KBM-7 (cell line): ENCODE measurements around the gene THUMPD3.

Experiments used
- DNase-seq: peaks from one replicate; pipeline ENCODE4 v3.0.0-alpha.2; 2015
- in situ Hi-C: fragments of 300-500 bp; cut with MboI; formaldehyde crosslinking; loops from 2 replicates; pipeline ENCODE4 v1.14.3; 2020; ENCODE audit warnings: low sequenced_read_pairs, low pct_unique_long_range_greater_than_20kb, mixed read lengths

THUMPD3 gene

DNA sequence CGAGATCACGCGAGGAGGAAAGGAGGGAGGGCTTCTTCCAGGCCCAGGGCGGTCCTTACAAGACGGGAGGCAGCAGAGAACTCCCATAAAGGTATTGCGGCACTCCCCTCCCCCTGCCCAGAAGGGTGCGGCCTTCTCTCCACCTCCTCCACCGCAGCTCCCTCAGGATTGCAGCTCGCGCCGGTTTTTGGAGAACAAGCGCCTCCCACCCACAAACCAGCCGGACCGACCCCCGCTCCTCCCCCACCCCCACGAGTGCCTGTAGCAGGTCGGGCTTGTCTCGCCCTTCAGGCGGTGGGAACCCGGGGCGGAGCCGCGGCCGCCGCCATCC, 33.4 kb downstream of the THUMPD3 start:
- DNase-seq: peak; percentile 96
- in situ Hi-C loops: no loop called here

GRCh38 chr3:9396632-9397331, 33.9 kb downstream of the THUMPD3 start:
- in situ Hi-C loops: no loop called here
- peak; percentile 99 for DNase-seq

GRCh38 chr3:9397332-9397905, 34.6 kb downstream of the THUMPD3 start, which contains the start of gene SETD5:
TSS of gene SETD5 (plus strand) at chr3:9397615. CDS start at chr3:9428939, 31,324 bp downstream.
- peak; percentile 93 for DNase-seq
- in situ Hi-C loops: no loop called here

DNA sequence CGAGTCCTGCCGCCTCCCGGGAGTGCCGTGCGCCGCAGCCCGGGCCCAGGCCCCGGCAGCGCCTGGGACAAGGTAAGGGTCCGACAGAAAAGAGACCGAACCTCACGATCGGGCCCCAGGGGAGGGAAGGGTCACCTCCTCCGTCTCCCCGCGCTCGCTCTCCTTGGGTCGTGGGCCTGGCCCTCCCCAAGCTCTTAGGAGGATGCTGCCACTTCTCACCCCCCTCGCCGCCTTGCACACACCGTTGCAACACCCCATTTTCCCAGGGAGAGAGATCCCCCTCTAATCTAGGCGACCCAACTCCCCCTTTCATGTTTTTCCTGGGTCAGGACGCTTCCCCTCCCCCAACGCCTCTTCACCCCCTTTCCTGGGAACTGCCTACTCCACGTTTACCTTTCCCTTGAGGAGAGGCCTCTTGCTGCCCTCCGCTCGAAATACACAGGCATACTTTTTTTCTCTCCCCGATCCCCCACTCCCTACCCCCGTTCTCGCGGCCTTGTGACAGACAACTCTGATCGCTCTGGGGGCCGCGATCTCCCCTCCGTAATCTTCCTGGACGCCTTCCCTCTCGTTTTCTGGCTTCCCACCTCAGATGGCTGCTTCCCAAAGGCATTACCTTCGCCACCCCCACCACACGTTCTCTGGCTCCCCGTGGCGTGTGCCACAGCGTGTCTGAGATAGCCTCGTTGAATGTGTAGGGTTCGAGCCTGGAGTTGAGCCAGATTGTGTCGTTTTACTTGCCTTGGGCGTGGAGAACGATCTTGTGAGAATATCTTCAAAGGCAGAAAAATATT, 35.2 kb downstream of the THUMPD3 start:
- no peak for DNase-seq
- in situ Hi-C loops: no loop called here

GRCh38 chr3:9398700-9399336, 36.0 kb downstream of the THUMPD3 start:
- peak; percentile 55 for DNase-seq
- in situ Hi-C loops: no loop called here

DNA sequence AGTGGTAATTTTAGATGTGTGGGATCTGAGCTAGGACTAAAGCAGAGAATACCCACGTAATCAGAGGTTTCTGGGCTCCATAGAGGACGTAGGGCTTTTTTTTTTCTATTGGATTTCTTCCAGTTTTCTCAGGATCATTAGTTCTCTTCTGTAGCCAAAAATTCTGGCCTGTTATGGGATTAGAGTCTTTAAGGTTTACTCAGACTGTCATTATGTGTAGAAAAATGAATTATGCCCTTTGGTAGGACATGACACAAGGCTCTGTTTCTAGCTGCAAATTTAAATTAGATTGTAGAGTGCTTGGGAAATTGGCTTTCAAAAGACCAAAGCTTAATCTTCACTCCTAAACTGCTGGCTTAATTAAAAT, 36.5 kb downstream of the THUMPD3 start:
- in situ Hi-C loops: no loop called here
- no peak for DNase-seq

GRCh38 chr3:9399746-9400145, 36.9 kb downstream of the THUMPD3 start:
- in situ Hi-C loops: no loop called here
- DNase-seq: peak; percentile 69

GRCh38 chr3:9400616-9401015, 37.8 kb downstream of the THUMPD3 start:
- no peak for DNase-seq

DNA sequence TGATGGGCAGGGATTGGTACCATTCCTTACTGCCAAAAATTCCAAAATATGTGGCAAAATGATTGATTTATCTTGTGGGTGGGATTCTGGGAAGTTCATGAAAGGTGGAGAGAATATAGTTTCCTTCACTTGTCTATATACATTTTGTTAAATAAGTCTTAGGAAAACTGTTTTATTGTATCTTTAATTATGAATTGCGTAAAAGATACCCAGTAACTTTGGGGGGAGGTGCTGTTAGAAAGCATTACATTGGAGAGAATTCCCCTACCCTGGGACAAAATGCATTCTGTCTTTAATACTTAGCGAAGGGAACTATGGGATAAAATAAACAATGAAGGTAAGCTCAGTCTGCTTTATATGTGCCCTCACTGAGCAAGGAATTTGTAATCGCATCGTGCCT, 39.1 kb downstream of the THUMPD3 start:
- in situ Hi-C loops: no loop called here
- no peak for DNase-seq

More at GRCh38 chr3:9400616-9401015, 37.8 kb downstream of the THUMPD3 start:
- in situ Hi-C loops: no loop called here

GRCh38 chr3:9402410-9403228, 39.8 kb downstream of the THUMPD3 start:
- DNase-seq: no peak
- in situ Hi-C loops: no loop called here

DNA sequence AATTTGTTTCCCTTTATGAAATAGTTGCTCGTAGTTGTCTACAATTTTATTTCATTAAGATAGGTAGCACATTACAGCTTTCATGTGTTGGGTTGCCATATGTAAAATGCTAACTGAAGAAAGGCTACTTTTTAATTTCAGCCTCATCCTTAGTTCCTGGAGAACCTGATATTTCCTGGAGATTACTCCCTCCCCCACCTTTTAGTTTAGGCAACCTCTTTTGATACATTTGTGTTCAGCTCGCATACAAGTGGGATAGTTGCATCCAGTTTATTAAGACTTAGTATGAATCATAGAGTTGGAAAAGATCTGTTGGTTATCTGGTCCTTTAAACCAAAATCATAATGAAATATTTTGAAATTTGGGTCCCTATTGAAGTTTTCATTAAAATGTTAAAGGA, 40.6 kb downstream of the THUMPD3 start:
- no peak for DNase-seq
- in situ Hi-C loops: no loop called here

DNA sequence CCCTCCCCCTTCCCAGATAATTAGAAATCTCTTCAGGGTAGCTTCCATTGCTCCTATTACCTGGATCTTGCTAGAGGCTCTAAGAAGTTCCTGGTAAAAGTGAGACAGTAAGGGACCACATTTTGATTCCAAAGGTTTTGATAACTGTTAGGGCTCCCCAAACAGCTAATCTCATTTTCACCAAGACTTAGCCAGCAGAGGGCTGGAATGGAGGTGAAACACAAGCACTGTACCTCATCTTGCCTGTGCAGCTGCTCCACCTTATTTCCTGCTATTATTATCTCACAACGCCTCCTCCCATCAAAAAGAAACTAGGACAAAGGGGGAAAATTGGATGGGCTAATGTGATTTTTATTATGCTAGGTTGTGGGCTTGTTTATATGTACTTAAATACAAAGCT, 41.8 kb downstream of the THUMPD3 start:
- DNase-seq: no peak
- in situ Hi-C loops: no loop called here

GRCh38 chr3:9405756-9406155, 42.9 kb downstream of the THUMPD3 start:
- in situ Hi-C loops: no loop called here
- DNase-seq: no peak

DNA sequence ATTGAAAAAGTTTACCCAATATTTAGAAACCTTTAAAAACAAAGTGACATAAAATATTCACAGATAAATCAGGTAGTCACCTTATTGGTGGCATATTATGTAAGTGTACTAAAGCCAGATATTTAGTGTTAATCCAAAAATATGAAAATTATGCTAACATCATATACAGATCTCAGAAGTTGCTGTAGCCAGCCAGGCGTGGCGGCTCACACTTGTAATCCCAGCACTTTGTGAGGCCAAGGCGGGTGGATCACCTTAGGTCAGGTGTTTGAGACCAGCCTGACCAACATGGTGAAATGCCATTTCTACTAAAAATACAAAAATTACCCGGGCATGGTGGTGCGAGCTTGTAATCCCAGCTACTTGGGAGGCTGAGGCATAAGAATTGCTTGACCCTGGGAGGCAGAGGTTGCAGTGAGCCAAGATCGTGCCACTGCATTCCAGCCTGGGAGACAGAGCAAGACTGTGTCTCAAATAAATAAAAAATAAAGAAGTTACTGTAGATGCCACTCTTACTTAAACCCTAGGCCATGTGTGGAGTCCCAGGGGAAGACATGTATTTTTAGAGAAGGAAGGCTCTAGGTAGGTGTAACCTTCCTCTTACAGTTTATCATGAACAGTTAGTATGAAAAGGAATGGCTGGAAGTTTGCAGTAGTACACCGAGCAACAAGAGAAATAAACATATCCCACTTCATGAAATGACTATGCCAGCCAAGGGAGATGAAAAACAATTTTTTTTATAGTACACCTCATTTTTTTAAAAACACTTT, 44.2 kb downstream of the THUMPD3 start:
- in situ Hi-C loops: no loop called here
- DNase-seq: no peak

- DNase-seq: no peak
- in situ Hi-C loops: no loop called here
Observed at GRCh38 chr3:9408061-9408460, 45.2 kb downstream of the THUMPD3 start.

DNA sequence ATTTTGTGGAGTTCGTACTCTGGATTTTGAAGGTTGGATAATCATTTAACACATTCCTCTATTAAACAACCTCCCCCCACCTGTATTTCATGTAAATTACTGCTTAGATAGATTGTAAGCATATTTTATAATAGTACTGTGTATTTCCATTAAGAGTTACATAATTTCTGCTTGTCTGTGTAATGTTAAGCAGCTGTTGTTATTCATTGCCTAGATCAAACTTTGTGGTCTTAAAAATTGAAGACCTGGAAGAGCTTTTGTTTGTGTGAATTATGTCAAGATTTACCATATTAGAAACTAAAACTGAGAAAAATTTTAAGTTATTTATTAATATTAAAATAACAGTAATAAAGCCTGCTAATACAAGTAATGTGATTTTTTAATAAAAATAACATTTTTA, 45.7 kb downstream of the THUMPD3 start:
- DNase-seq: no peak
- in situ Hi-C loops: no loop called here

GRCh38 chr3:9409981-9410854, 47.4 kb downstream of the THUMPD3 start:
- peak; percentile 56 for DNase-seq
- in situ Hi-C loops: no loop called here

GRCh38 chr3:9411302-9411701, 48.4 kb downstream of the THUMPD3 start:
- no peak for DNase-seq
- in situ Hi-C loops: no loop called here
